ENCODE measurements around the gene PTGFR.
A peak's percentile ranks its signal among the peaks of the same experiment; 100 is the strongest.

Gene PTGFR, protein sequence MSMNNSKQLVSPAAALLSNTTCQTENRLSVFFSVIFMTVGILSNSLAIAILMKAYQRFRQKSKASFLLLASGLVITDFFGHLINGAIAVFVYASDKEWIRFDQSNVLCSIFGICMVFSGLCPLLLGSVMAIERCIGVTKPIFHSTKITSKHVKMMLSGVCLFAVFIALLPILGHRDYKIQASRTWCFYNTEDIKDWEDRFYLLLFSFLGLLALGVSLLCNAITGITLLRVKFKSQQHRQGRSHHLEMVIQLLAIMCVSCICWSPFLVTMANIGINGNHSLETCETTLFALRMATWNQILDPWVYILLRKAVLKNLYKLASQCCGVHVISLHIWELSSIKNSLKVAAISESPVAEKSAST

DNA sequence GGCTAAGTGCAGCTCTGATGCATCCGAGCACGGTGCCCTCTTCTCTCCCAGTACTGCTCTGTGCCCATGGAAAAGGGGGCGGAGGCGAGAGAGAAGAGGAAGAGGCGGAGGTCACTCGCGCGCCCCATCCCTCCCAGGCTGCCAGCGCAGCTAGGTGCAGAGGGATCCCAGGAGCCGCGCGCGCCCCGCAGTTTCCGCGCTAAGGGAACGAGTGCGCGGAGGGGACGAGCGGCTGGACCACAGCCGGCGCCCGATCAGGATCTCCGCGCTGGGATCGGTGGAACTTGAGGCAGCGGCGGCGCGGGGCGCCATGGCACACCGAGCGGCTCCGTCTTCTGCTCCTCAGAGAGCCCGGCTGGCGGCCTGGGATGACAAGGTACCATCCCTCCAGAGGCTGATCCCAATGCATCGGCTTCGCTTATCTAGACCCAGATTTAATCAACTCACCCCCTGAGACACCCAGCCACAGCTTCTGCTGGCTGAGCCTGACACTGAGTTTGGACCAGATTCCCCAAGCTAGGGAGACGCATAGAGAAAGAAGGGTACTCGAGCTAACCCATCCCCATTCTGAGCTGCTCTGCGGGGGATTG is at the start of gene PTGFR:
Gene PTGFR (plus strand): TSS at position 114 of the 590 bp plus-strand sequence. CDS start 1,770 bp downstream, outside the sequence.
- TF ChIP-seq YY1 (IDR thresholded peaks at IDR 0.05; ENCODE audit: insufficient read depth, insufficient read length) (no peak), ZNF274 (IDR thresholded peaks at IDR 0.05; ENCODE audit: low read depth, low read length) (no peak), SUZ12 (IDR thresholded peaks at IDR 0.05; ENCODE audit: extremely low read depth, insufficient read depth, insufficient read length) (no peak)
- peaks cover 51% of the 10 kb centered on the region for H3K27me3 ChIP-seq (ENCODE audit: insufficient read depth, insufficient read length)
- peak within 1 kb of the TSS; percentile 72 for H3K9ac ChIP-seq (ENCODE audit: insufficient read length, low read depth)
- H3K4me3 ChIP-seq (ENCODE audit: insufficient read length, low read depth), result peak within 1 kb of the TSS; percentile 70
- no peaks in the 10 kb centered on the region for H3K36me3 ChIP-seq (ENCODE audit: insufficient read depth, insufficient read length, low read length)
- no peak for DNase-seq (ENCODE audit: low read depth, low spot score)
- H3K9me3 ChIP-seq (ENCODE audit: insufficient read depth, low read length), result no peaks in the 10 kb centered on the region
- H3K4me1 ChIP-seq (ENCODE audit: insufficient read depth, insufficient read length), result no peaks in the 10 kb centered on the region

DNA sequence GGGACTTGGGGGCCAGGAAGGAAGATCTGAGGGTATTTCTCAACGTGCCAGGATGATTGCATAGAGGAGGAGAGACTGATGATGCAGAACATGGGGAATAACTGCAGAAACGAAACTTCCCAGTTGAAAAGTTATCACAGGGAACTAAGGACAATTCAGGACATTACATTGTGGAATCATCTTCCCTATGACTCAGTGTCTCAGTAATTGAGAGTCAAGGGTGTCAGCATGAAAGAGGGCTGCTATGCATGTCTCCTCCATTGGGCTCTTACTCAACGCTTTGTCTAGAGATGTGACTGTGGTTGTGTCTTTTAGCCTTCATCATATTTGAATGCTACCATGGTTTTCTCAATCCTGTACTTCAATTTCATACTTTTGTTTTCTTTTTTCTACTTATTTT is 48.9 kb upstream of the PTGFR start:
- no peaks in the 10 kb centered on the region for H3K27me3 ChIP-seq (ENCODE audit: insufficient read depth, insufficient read length)
- H3K4me3 ChIP-seq (ENCODE audit: insufficient read length, low read depth), result no peak overlapping the region
- H3K9ac ChIP-seq (ENCODE audit: insufficient read length, low read depth), result no peak overlapping the region
- no peaks in the 10 kb centered on the region for H3K36me3 ChIP-seq (ENCODE audit: insufficient read depth, insufficient read length, low read length)
- no peaks in the 10 kb centered on the region for H3K9me3 ChIP-seq (ENCODE audit: insufficient read depth, low read length)
- DNase-seq (ENCODE audit: low read depth, low spot score), result no peak
- no peaks in the 10 kb centered on the region for H3K4me1 ChIP-seq (ENCODE audit: insufficient read depth, insufficient read length)
- TF ChIP-seq ZNF274 (IDR thresholded peaks at IDR 0.05; ENCODE audit: low read depth, low read length) (no peak), SUZ12 (IDR thresholded peaks at IDR 0.05; ENCODE audit: extremely low read depth, insufficient read depth, insufficient read length) (no peak), YY1 (IDR thresholded peaks at IDR 0.05; ENCODE audit: insufficient read depth, insufficient read length) (no peak)

DNA sequence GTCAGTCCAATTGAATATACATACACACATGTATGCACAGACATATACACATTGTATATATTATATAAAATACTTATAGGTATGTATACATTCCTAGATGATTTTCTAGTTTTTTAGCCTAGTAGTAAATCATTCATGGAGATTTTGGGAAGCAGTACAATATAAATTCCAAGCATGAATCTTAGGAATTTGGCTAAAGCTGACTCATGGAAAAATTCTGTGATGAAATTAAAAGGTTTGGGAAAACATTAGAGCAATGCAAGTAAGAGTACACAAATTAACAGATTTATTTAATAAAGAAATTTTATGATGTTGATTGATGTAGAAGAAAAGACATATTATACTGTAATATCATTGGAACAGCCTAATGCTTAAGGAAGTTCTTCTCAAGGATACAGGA is 43.7 kb upstream of the PTGFR start:
- H3K9ac ChIP-seq (ENCODE audit: insufficient read length, low read depth), result no peak overlapping the region
- H3K9me3 ChIP-seq (ENCODE audit: insufficient read depth, low read length), result no peaks in the 10 kb centered on the region
- H3K4me1 ChIP-seq (ENCODE audit: insufficient read depth, insufficient read length), result no peaks in the 10 kb centered on the region
- no peaks in the 10 kb centered on the region for H3K27me3 ChIP-seq (ENCODE audit: insufficient read depth, insufficient read length)
- no peaks in the 10 kb centered on the region for H3K36me3 ChIP-seq (ENCODE audit: insufficient read depth, insufficient read length, low read length)
- H3K4me3 ChIP-seq (ENCODE audit: insufficient read length, low read depth), result no peak overlapping the region
- no peak for DNase-seq (ENCODE audit: low read depth, low spot score)
- no peak for TF ChIP-seq ZNF274 (IDR thresholded peaks at IDR 0.05; ENCODE audit: low read depth, low read length)
- no peak for TF ChIP-seq SUZ12 (IDR thresholded peaks at IDR 0.05; ENCODE audit: extremely low read depth, insufficient read depth, insufficient read length)
- no peak for TF ChIP-seq YY1 (IDR thresholded peaks at IDR 0.05; ENCODE audit: insufficient read depth, insufficient read length)

DNA sequence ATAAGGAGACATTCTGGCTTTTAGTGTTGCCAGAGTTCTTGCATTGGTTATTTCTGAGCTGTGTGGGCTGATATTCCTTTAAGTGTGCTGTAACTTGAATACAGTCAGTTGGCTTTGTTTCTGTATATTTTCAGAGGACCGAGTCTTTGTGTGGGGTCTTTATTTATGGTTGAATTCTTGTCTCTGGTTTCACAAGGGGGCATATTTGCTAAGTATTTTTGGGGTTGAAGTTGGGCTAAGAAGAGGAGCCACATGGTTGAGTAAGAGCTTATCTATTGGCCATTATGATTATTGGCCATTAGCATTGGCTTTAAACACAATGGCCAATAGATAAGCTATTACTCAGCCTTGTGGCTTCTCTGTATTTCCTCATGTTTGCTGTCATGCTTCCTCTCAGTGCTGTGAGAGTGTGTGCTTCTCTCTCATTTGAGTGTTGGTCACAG is 26.3 kb upstream of the PTGFR start:
- H3K4me3 ChIP-seq (ENCODE audit: insufficient read length, low read depth), result no peak overlapping the region
- no peak for DNase-seq (ENCODE audit: low read depth, low spot score)

DNA sequence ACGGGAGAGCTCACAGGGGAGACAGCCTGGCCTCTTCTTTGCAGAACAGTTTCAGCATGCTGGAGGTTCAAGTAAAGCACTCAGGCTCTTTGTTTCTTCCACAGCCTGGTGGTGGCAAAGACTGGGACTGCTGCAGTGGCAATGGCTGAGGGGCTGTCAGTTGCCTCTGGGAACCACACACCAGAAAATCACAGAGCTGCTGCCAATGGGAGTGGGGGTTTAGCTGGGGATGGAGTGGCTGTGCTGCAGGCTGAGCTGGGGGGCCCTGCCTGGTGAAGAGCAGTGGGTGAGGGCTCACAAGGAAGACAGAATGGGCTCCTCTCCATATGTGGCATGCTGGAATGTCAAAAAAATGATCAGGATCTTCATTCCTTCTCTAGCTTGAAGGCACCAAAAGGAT is 25.6 kb upstream of the PTGFR start:
- Histone ChIP-seq H3K4me3 (ENCODE audit: insufficient read length, low read depth) (no peak overlapping the region), H3K36me3 (ENCODE audit: insufficient read depth, insufficient read length, low read length) (no peaks in the 10 kb centered on the region), H3K27me3 (ENCODE audit: insufficient read depth, insufficient read length) (no peaks in the 10 kb centered on the region), H3K9me3 (ENCODE audit: insufficient read depth, low read length) (peaks cover 4% of the 10 kb centered on the region; the same call in 1 of the 2 replicates), H3K9ac (ENCODE audit: insufficient read length, low read depth) (no peak overlapping the region), H3K4me1 (ENCODE audit: insufficient read depth, insufficient read length) (no peaks in the 10 kb centered on the region)
- TF ChIP-seq YY1 (IDR thresholded peaks at IDR 0.05; ENCODE audit: insufficient read depth, insufficient read length), result no peak
- TF ChIP-seq SUZ12 (IDR thresholded peaks at IDR 0.05; ENCODE audit: extremely low read depth, insufficient read depth, insufficient read length), result no peak
- TF ChIP-seq ZNF274 (IDR thresholded peaks at IDR 0.05; ENCODE audit: low read depth, low read length), result no peak
- DNase-seq (ENCODE audit: low read depth, low spot score), result no peak

More for the DNA sequence above, 26.3 kb upstream of the PTGFR start:
- Histone ChIP-seq H3K4me1 (ENCODE audit: insufficient read depth, insufficient read length) (no peaks in the 10 kb centered on the region), H3K9me3 (ENCODE audit: insufficient read depth, low read length) (peaks cover 4% of the 10 kb centered on the region; the same call in 1 of the 2 replicates), H3K36me3 (ENCODE audit: insufficient read depth, insufficient read length, low read length) (no peaks in the 10 kb centered on the region), H3K9ac (ENCODE audit: insufficient read length, low read depth) (no peak overlapping the region), H3K27me3 (ENCODE audit: insufficient read depth, insufficient read length) (no peaks in the 10 kb centered on the region)
- no peak for TF ChIP-seq SUZ12 (IDR thresholded peaks at IDR 0.05; ENCODE audit: extremely low read depth, insufficient read depth, insufficient read length)
- TF ChIP-seq YY1 (IDR thresholded peaks at IDR 0.05; ENCODE audit: insufficient read depth, insufficient read length), result no peak
- TF ChIP-seq ZNF274 (IDR thresholded peaks at IDR 0.05; ENCODE audit: low read depth, low read length), result no peak

DNA sequence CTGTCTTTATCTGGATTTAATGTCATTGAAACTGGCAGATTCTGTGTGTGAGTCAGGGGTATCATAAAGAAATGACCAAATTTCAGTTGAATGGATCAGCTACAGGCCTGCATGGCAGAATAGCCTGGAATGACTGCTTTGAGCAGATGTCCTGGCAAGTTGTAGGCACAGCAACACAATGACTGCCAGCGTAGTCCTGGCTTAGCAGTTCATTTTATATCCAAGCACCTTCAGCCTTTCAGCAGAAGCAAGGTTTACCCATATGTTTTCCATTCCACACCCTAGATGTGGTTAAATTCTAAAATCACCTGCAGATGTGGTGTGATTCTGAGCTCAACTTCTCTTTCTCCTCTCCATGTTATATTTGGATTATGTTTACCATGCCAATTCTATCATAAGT is 22.3 kb upstream of the PTGFR start:
- Histone ChIP-seq H3K27me3 (ENCODE audit: insufficient read depth, insufficient read length) (no peaks in the 10 kb centered on the region), H3K4me1 (ENCODE audit: insufficient read depth, insufficient read length) (no peaks in the 10 kb centered on the region), H3K36me3 (ENCODE audit: insufficient read depth, insufficient read length, low read length) (no peaks in the 10 kb centered on the region), H3K9me3 (ENCODE audit: insufficient read depth, low read length) (no peaks in the 10 kb centered on the region), H3K9ac (ENCODE audit: insufficient read length, low read depth) (no peak overlapping the region), H3K4me3 (ENCODE audit: insufficient read length, low read depth) (no peak overlapping the region)
- no peak for TF ChIP-seq SUZ12 (IDR thresholded peaks at IDR 0.05; ENCODE audit: extremely low read depth, insufficient read depth, insufficient read length)
- TF ChIP-seq YY1 (IDR thresholded peaks at IDR 0.05; ENCODE audit: insufficient read depth, insufficient read length), result no peak
- TF ChIP-seq ZNF274 (IDR thresholded peaks at IDR 0.05; ENCODE audit: low read depth, low read length), result no peak
- DNase-seq (ENCODE audit: low read depth, low spot score), result no peak

DNA sequence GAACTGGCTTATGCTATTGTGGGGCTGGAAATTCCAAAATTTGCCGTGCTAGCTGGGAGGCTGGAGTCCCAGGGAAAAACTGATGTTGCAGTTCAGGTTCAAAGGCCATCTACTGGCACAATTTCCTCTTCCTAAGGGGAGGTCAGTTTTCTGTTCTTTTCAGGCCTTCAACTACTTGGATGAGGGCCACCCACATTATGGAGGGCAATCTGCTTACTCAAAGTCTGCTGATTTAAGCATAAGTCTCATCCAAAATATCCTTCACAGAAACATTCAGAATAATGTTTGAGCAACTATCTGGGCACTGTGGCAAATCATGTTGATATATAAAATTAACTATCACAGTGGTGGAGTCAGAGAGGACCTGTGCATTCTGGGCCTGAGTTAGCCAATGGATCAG is 21.2 kb upstream of the PTGFR start:
- H3K4me1 ChIP-seq (ENCODE audit: insufficient read depth, insufficient read length), result no peaks in the 10 kb centered on the region
- H3K36me3 ChIP-seq (ENCODE audit: insufficient read depth, insufficient read length, low read length), result no peaks in the 10 kb centered on the region
- TF ChIP-seq SUZ12 (IDR thresholded peaks at IDR 0.05; ENCODE audit: extremely low read depth, insufficient read depth, insufficient read length), result no peak
- TF ChIP-seq YY1 (IDR thresholded peaks at IDR 0.05; ENCODE audit: insufficient read depth, insufficient read length), result no peak
- TF ChIP-seq ZNF274 (IDR thresholded peaks at IDR 0.05; ENCODE audit: low read depth, low read length), result no peak
- no peak overlapping the region for H3K9ac ChIP-seq (ENCODE audit: insufficient read length, low read depth)
- no peaks in the 10 kb centered on the region for H3K27me3 ChIP-seq (ENCODE audit: insufficient read depth, insufficient read length)
- H3K9me3 ChIP-seq (ENCODE audit: insufficient read depth, low read length), result no peaks in the 10 kb centered on the region
- DNase-seq (ENCODE audit: low read depth, low spot score), result no peak
- no peak overlapping the region for H3K4me3 ChIP-seq (ENCODE audit: insufficient read length, low read depth)
